Measurements from ENCODE around the gene FOXN3.

FOXN3 gene

DNA sequence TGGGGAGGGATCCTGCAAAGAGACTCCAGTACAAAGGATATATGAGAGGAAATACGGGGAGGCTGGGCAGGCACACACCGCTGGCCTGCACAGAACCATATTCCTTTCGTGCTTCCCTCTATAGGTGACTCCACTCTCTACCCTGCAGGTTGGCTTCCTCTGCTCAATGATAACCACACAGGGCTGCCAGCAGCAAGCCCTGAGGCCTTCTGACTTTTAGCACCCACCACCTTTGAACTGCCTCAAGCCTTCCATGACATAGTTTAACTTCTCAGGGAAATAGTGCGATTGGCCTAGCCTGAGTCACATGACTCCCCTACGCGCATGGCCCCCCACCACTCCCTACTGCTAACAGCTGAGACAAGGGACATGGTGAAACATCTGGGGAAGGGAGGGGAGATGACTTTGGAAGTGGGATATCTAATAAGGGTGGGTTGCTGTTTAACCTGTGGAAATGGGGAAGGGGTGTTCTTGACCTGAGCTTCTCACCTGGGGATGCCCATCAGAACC is 3.0 kb upstream of the FOXN3 start:
- H3K4me1 ChIP-seq (ENCODE audit: control extremely low read depth in 1 of 4, control insufficient read depth in 4 of 4, insufficient read depth in 4 of 4, low read length in 3 of 4) = peaks cover 5 to 32% (median 24%) of the 10 kb centered on the region in 4 experiments
- H3K36me3 ChIP-seq (ENCODE audit: control insufficient read depth in 4 of 4, insufficient read depth in 4 of 4, low read length in 3 of 4) = peaks cover 0 to 2% (median 0%) of the 10 kb centered on the region in 4 experiments
- no peaks in the 10 kb centered on the region for H3K9me3 ChIP-seq (ENCODE audit: control extremely low read depth in 1 of 5, control insufficient read depth in 4 of 5, insufficient read depth in 2 of 5, low read depth in 1 of 5, low read length in 4 of 5)
- DNase-seq = no peak
- H3K27ac ChIP-seq (ENCODE audit: insufficient read depth in 1 of 2, low read depth in 1 of 2, low read length in 2 of 2, poor library complexity in 1 of 2, severe bottlenecking in 2 of 2) = no peak overlapping the region
- ChIA-PET POLR2A (no interaction called here), CTCF (no interaction called here)
- 100% methylated on average over 3 of the region's 6 CpGs for WGBS (ENCODE audit: insufficient coverage)
- H3K27me3 ChIP-seq (replicated peaks in 2 of 5; ENCODE audit: control insufficient read depth in 4 of 5, insufficient read depth in 5 of 5, low read length in 4 of 5) = no peaks in the 10 kb centered on the region
- H3K4me3 ChIP-seq (ENCODE audit: control insufficient read depth in 1 of 7, extremely low read depth in 1 of 7, insufficient read depth in 4 of 7, low read depth in 2 of 7, low read length in 6 of 7) = no peak overlapping the region

DNA sequence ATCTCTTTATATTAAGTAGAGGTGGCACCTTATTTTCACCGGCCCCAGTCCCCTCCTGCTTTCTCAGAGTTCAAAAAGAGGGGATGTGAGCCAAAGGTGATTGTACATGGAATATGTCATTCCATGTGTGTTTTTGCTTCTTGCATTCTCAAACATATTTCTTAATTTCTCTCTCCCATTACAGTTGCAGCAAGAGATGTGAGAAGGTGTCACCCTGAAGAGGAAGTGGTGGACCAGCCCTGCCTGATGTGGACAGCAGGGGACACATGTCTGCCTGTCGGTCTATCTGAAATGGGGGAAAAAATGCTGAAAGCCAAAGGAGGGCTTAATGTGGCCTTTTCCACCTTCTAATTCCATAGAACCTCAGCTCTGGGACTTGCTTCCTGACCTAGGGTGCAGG is 1.9 kb upstream of the FOXN3 start:
- no peak overlapping the region for H3K27ac ChIP-seq (ENCODE audit: insufficient read depth in 1 of 2, low read depth in 1 of 2, low read length in 2 of 2, poor library complexity in 1 of 2, severe bottlenecking in 2 of 2)
- peaks cover 0 to 4% (median under 1%) of the 10 kb centered on the region in 4 experiments for H3K36me3 ChIP-seq (ENCODE audit: control insufficient read depth in 4 of 4, insufficient read depth in 4 of 4, low read length in 3 of 4)
- H3K4me3 ChIP-seq (ENCODE audit: control insufficient read depth in 1 of 7, extremely low read depth in 1 of 7, insufficient read depth in 4 of 7, low read depth in 2 of 7, low read length in 6 of 7) = no peak overlapping the region
- peaks cover 6 to 36% (median 29%) of the 10 kb centered on the region in 4 experiments for H3K4me1 ChIP-seq (ENCODE audit: control extremely low read depth in 1 of 4, control insufficient read depth in 4 of 4, insufficient read depth in 4 of 4, low read length in 3 of 4)
- ChIA-PET POLR2A (no interaction called here), CTCF (interaction anchor here (1.3 to 1.8 kb wide), 3 partner anchors 10 to 177 kb away, joined by 3 to 5 read pairs (median 4); no protein-coding TSS in a partner anchor)
- WGBS (ENCODE audit: insufficient coverage) = no CpG with 5 or more reads among the region's 2 CpGs
- no peaks in the 10 kb centered on the region for H3K27me3 ChIP-seq (replicated peaks in 2 of 5; ENCODE audit: control insufficient read depth in 4 of 5, insufficient read depth in 5 of 5, low read length in 4 of 5)
- DNase-seq = peak in 2 of 3 donors; percentile 43 to 54
- no peaks in the 10 kb centered on the region for H3K9me3 ChIP-seq (ENCODE audit: control extremely low read depth in 1 of 5, control insufficient read depth in 4 of 5, insufficient read depth in 2 of 5, low read depth in 1 of 5, low read length in 4 of 5)

GRCh38 chr14:89418452-89418851 is 1.4 kb upstream of the FOXN3 start:
- Histone ChIP-seq H3K4me1 (ENCODE audit: control extremely low read depth in 1 of 4, control insufficient read depth in 4 of 4, insufficient read depth in 4 of 4, low read length in 3 of 4) (peaks cover 6 to 36% (median 29%) of the 10 kb centered on the region in 4 experiments), H3K27me3 (replicated peaks in 2 of 5; ENCODE audit: control insufficient read depth in 4 of 5, insufficient read depth in 5 of 5, low read length in 4 of 5) (no peaks in the 10 kb centered on the region), H3K36me3 (ENCODE audit: control insufficient read depth in 4 of 4, insufficient read depth in 4 of 4, low read length in 3 of 4) (peaks cover 0 to 4% (median under 1%) of the 10 kb centered on the region in 4 experiments), H3K9me3 (ENCODE audit: control extremely low read depth in 1 of 5, control insufficient read depth in 4 of 5, insufficient read depth in 2 of 5, low read depth in 1 of 5, low read length in 4 of 5) (no peaks in the 10 kb centered on the region), H3K4me3 (ENCODE audit: control insufficient read depth in 1 of 7, extremely low read depth in 1 of 7, insufficient read depth in 4 of 7, low read depth in 2 of 7, low read length in 6 of 7) (peak overlapping the region in 3 of 7 experiments; percentile 28 to 89 (median 86)), H3K27ac (ENCODE audit: insufficient read depth in 1 of 2, low read depth in 1 of 2, low read length in 2 of 2, poor library complexity in 1 of 2, severe bottlenecking in 2 of 2) (no peak overlapping the region)
- ChIA-PET POLR2A (no interaction called here), CTCF (interaction anchor here (0.9 to 1.8 kb wide), 6 partner anchors 9 to 176 kb away, joined by 3 to 5 read pairs (median 4); no protein-coding TSS in a partner anchor)
- DNase-seq = peak in 2 of 3 donors; percentile 30 to 48
- 66% methylated on average over 2 of the region's 7 CpGs for WGBS (ENCODE audit: insufficient coverage)

DNA sequence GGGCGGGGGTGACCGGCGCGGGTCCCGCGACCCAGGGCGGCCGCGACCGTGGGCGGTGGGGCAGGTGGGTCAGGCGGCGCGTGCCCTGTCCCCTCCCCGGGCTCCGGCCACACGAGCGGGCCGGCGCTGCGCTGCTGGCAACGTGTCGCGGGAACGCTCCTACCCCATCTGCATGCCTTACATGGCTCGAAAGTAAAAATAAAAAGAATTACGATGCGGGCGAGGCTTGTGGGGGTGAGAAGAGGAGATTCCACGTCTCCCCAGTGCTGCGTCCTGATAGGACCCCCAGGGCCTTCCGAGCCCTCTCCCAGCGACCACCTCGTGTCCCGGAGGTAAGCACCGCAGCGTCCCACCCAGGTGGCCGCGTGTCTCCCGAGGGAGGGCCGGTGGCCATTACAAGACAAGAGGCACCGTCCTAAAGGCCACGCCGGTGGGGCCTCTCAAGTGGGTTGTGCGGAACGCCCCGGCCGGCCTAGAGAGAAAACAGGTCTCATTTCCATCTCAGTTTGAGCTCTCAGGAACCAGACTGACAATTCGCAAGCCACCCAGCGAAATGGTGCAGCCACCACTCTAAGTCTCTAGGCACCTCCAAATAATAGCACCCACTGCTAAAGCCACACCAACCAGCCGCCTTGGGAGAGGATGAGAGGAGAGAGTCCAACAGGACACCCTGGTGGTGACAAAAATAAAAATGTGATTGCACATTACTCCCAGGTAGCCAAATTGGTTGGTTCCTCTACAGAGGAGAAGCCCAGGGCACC is 612 bp upstream of the FOXN3 start:
- peak; percentile 76 to 80 (median 78) for DNase-seq
- Histone ChIP-seq H3K9me3 (ENCODE audit: control extremely low read depth in 1 of 5, control insufficient read depth in 4 of 5, insufficient read depth in 2 of 5, low read depth in 1 of 5, low read length in 4 of 5) (no peaks in the 10 kb centered on the region), H3K36me3 (ENCODE audit: control insufficient read depth in 4 of 4, insufficient read depth in 4 of 4, low read length in 3 of 4) (peaks cover 0 to 4% (median 1%) of the 10 kb centered on the region in 4 experiments), H3K27me3 (replicated peaks in 2 of 5; ENCODE audit: control insufficient read depth in 4 of 5, insufficient read depth in 5 of 5, low read length in 4 of 5) (no peaks in the 10 kb centered on the region), H3K27ac (ENCODE audit: insufficient read depth in 1 of 2, low read depth in 1 of 2, low read length in 2 of 2, poor library complexity in 1 of 2, severe bottlenecking in 2 of 2) (peak overlapping the region; percentile 58 to 77), H3K4me3 (ENCODE audit: control insufficient read depth in 1 of 7, extremely low read depth in 1 of 7, insufficient read depth in 4 of 7, low read depth in 2 of 7, low read length in 6 of 7) (peak overlapping the region; percentile 50 to 92 (median 86)), H3K4me1 (ENCODE audit: control extremely low read depth in 1 of 4, control insufficient read depth in 4 of 4, insufficient read depth in 4 of 4, low read length in 3 of 4) (peaks cover 6 to 36% (median 29%) of the 10 kb centered on the region in 4 experiments)
- ChIA-PET POLR2A (no interaction called here), CTCF (interaction anchor here (0.9 to 1.8 kb wide), 5 partner anchors 8 to 175 kb away, joined by 3 to 5 read pairs (median 4); no protein-coding TSS in a partner anchor)
- under 1% methylated on average over 41 of the region's 51 CpGs for WGBS (ENCODE audit: insufficient coverage)

DNA sequence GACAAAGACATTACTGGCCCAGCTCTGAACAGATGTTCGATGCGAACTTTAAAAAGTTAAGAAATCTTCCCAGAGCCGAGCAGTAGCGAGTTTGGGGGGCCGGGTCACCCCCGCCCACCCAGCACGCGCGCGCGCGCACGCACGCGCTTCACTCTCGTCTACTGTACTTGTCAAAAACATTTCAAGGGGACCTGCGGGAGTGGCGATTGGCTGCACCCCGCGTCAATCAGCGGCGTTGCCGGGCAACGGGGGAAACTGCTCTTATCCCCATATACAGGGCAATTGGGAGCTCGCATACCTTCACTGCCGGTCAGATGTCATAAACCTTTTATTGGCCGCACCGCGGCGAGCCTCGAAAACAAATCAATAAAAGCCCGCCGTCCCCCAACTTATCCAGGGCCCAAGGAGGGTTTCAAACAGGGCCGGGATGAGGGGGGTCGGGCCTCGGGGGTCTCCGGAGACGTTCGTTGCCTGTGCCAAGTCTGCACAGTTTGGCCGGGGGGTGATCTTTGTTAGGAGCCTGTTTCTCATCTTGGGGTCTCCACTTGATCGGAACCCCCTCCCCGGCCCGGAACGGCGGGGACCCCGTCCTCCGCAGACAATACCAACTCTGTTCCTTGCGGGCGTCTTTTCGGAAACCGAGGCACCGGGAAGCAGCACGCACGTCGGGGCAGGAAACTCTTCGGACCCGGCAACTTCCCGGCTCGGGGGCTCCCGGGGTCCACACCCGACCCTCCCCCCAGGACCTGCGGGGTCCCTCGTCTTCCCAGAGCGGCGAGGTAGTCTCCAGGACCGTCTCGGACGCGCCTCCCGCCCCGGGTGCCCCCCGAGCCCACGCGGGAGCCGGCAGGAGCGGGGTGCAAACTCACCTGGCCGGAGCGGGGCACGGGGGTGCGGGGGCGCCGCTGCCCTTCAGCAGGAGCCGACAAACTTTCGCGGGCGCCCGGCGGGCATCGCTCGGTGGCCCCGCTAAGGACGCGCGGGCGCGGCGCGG is 734 bp downstream of the FOXN3 start:
- H3K9me3 ChIP-seq (ENCODE audit: control extremely low read depth in 1 of 5, control insufficient read depth in 4 of 5, insufficient read depth in 2 of 5, low read depth in 1 of 5, low read length in 4 of 5) = no peaks in the 10 kb centered on the region
- H3K4me3 ChIP-seq (ENCODE audit: control insufficient read depth in 1 of 7, extremely low read depth in 1 of 7, insufficient read depth in 4 of 7, low read depth in 2 of 7, low read length in 6 of 7) = peak overlapping the region; percentile 80 to 95 (median 88)
- peak; percentile 97 to 99 (median 98) for DNase-seq
- 0% methylated on average over 87 of the region's 98 CpGs for WGBS (ENCODE audit: insufficient coverage)
- ChIA-PET POLR2A (interaction anchor here (0.6 to 1.0 kb wide), 2 partner anchors 18 to 263 kb away, joined by 5 to 6 read pairs; no protein-coding TSS in a partner anchor), CTCF (interaction anchor here (0.8 to 1.8 kb wide), 9 partner anchors 18 to 497 kb away, joined by 3 to 5 read pairs (median 3); no protein-coding TSS in a partner anchor)
- peaks cover 6 to 36% (median 29%) of the 10 kb centered on the region in 4 experiments for H3K4me1 ChIP-seq (ENCODE audit: control extremely low read depth in 1 of 4, control insufficient read depth in 4 of 4, insufficient read depth in 4 of 4, low read length in 3 of 4)
- no peaks in the 10 kb centered on the region for H3K27me3 ChIP-seq (replicated peaks in 2 of 5; ENCODE audit: control insufficient read depth in 4 of 5, insufficient read depth in 5 of 5, low read length in 4 of 5)
- peak overlapping the region; percentile 81 to 90 for H3K27ac ChIP-seq (ENCODE audit: insufficient read depth in 1 of 2, low read depth in 1 of 2, low read length in 2 of 2, poor library complexity in 1 of 2, severe bottlenecking in 2 of 2)
- H3K36me3 ChIP-seq (ENCODE audit: control insufficient read depth in 4 of 4, insufficient read depth in 4 of 4, low read length in 3 of 4) = peaks cover 3 to 15% (median 9%) of the 10 kb centered on the region in 4 experiments

- 90% methylated on average over 2 of the region's 5 CpGs for WGBS (ENCODE audit: insufficient coverage)
- H3K27me3 ChIP-seq (replicated peaks in 2 of 5; ENCODE audit: control insufficient read depth in 4 of 5, insufficient read depth in 5 of 5, low read length in 4 of 5) = no peaks in the 10 kb centered on the region
- no peaks in the 10 kb centered on the region for H3K9me3 ChIP-seq (ENCODE audit: control extremely low read depth in 1 of 5, control insufficient read depth in 4 of 5, insufficient read depth in 2 of 5, low read depth in 1 of 5, low read length in 4 of 5)
- H3K4me1 ChIP-seq (ENCODE audit: control extremely low read depth in 1 of 4, control insufficient read depth in 4 of 4, insufficient read depth in 4 of 4, low read length in 3 of 4) = peaks cover 6 to 43% (median 36%) of the 10 kb centered on the region in 4 experiments
- peak overlapping the region in 5 of 7 experiments; percentile 80 to 95 (median 89) for H3K4me3 ChIP-seq (ENCODE audit: control insufficient read depth in 1 of 7, extremely low read depth in 1 of 7, insufficient read depth in 4 of 7, low read depth in 2 of 7, low read length in 6 of 7)
- ChIA-PET CTCF (interaction anchor here (0.8 to 1.8 kb wide), 7 partner anchors 9 to 236 kb away, joined by 3 to 5 read pairs (median 4); no protein-coding TSS in a partner anchor), POLR2A (no interaction called here)
- peaks cover 5 to 23% (median 14%) of the 10 kb centered on the region in 4 experiments for H3K36me3 ChIP-seq (ENCODE audit: control insufficient read depth in 4 of 4, insufficient read depth in 4 of 4, low read length in 3 of 4)
- no peak for DNase-seq
- H3K27ac ChIP-seq (ENCODE audit: insufficient read depth in 1 of 2, low read depth in 1 of 2, low read length in 2 of 2, poor library complexity in 1 of 2, severe bottlenecking in 2 of 2) = peak overlapping the region; percentile 81 to 90
Observed at GRCh38 chr14:89415159-89415558, 1.9 kb downstream of the FOXN3 start.

Data from common myeloid progenitor, CD34-positive (primary cell).